NCI-H2196 (cell line): ENCODE results near the gene AQP9.
"Not testable (repeated sequence)": the region's sequence is repeated elsewhere in the genome, so short reads cannot be mapped to it uniquely, and the experiment has no call there.

Experiments used
- DNase-seq: peaks from one replicate; lab custom pipeline; 2025; ENCODE audit not compliant: unreplicated experiment; lab: John Stamatoyannopoulos, UW

AQP9 gene, protein sequence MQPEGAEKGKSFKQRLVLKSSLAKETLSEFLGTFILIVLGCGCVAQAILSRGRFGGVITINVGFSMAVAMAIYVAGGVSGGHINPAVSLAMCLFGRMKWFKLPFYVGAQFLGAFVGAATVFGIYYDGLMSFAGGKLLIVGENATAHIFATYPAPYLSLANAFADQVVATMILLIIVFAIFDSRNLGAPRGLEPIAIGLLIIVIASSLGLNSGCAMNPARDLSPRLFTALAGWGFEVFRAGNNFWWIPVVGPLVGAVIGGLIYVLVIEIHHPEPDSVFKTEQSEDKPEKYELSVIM

DNA sequence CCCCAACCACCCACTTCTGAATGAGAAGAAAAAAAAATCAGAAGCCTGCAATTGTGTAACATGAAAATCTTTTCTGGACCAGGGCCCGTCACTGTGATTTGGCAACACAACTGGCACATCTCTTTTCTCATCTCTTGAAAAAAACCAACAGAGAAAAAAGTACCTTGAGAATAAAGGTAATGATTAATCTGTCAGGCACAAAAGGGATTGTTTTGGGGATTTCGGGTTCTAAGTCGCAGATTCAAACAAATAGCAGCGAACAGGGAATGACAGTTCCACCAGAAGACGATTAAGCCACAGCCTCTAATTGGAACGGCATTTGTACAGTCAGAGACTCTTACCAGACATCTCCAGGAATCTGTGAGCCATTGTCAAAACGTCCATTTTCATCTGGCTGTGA, at the start of gene AQP9:
Gene AQP9, plus strand, starts transcription at position 276 of the 400 bp plus-strand sequence. CDS start 185 bp downstream, outside the sequence.
- DNase-seq: no peak

DNA sequence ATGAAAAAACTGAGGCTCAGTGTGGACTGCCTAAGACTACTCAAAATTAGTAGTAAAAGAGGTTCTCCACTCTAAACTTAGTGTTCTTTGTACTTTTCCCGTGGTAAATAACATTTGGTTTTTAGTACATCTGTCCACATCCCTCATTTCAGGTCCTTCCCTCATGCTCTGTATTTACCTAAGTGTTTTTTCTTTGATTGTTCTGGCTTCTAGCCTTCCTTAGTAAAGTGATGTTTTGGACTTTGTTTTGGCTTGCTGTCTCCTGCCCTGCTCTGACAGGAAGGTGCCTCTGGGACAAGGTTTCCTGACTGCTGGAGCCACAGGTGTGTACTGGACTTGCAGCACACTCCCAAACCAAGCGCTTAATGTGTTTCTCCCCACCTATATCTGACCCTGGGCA, 42.8 kb upstream of the AQP9 start:
- no peak for DNase-seq

GRCh38 chr15:58096529-58097084, 41.6 kb upstream of the AQP9 start:
- DNase-seq: no peak

DNA sequence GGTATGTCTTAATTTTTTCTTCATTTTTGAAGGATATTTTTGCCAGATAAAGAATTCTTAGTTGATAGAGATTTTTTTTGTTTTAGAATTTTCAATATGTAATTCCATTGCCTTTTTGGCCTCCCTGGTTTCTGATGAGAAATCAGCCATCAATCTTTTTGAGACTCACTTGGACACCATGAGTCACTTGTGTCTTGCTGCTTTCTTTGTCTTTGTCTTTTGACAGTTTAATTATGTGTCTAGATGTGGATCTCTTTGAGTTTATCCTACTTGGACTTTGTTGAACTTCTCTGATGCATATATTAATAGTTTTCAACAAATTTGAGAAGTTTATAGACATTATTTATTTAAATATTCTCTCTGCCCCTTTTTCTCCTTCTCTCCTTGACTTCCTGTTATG, 34.7 kb upstream of the AQP9 start:
- DNase-seq: no peak

DNA sequence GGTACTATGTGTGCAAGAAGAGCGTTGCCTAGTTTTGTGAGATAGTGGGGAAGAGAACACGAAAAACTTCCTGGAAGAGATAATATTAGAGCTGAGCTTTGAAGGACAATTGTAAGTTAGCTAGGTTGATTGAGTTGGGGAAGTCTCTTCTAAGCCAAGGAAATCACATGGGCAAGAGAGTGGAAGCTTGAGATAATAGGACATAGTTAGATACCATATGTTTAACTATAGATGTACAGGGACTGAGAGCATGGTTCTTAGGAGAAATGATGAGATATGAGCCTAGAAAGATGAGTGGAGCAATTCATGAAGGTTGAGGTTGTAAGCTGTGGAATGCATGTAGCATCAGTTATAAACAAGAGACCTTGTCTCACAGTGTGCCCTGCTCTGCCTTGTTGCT, 30.1 kb upstream of the AQP9 start:
- DNase-seq: no peak

GRCh38 chr15:58109419-58109818, 28.8 kb upstream of the AQP9 start:
- DNase-seq: no peak

DNA sequence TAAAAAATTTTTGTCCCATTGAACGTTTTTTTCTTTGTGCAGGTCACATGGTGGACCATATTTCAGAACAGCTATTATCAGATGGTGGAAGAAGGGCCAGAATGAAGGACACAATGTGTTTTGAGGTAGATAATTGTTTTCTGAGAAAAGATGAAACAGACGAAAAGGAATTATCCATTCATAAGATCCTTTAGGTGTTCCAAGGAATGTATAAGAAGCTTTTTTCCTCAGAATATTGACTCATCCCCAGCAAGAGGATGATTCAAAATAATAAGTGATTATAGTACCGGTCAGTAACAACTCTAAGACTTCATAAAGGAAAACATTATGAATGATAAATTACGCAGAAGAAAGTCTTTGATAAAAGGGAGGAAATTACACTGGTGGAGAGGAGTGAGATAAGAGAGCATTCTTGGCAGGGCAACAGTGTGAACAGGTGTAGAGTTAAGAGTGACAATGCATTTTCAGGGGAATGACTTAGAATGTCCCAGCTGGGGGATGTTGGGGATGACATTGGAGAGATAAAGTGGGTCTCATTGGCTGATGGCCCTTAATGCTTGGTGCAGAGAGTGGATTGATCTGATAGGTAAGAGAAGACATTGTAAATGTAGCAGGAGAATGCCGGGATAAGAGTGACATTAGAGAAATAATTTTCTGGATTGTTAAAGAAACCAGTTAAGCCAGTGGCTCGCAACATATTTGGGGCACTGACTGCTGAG, 27.0 kb upstream of the AQP9 start:
- no peak for DNase-seq

GRCh38 chr15:58111718-58112104, 26.5 kb upstream of the AQP9 start:
- DNase-seq: no peak

- DNase-seq: not testable (repeated sequence)
Observed at GRCh38 chr15:58113358-58113757, 24.8 kb upstream of the AQP9 start.

DNA sequence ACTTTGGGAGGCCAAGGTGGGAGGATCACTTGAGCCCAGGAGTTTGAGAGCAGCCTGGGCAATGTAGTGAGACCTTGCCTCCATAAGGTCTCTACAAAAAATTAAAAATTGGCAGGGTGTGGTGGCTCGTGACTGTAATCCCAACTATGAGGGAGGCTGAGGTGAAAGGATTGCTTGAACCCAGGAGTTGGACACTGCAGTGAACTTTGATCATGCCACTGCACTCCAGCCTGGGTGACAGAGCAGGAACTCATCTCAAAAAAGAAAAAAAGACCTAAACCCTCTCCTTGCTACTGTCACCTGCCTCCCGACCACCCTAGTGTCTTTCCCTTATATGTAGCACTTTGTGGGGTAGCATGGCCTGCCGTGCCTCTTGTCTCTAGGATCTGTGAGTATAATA, 23.8 kb upstream of the AQP9 start:
- DNase-seq: no peak

DNA sequence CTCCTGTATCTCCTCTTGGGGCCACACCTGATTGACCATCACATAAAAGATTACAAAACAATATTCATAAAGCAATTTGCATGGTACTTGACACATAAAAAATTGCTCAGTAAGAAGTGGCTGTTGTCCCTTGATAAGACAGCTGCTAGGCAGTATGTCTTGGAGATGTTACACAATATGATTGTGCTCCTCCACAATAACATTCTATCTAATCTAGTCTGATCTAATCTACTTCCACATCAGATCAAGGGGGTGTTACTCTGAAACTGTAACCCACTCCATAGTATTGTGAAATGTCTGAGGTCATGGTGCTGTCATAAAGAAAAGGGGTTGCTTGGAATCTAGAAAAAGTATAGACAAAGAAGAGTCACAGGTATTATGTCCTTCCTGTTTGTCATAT, 23.4 kb upstream of the AQP9 start:
- DNase-seq: no peak

GRCh38 chr15:58115692-58116091, 22.5 kb upstream of the AQP9 start:
- DNase-seq: no peak

DNA sequence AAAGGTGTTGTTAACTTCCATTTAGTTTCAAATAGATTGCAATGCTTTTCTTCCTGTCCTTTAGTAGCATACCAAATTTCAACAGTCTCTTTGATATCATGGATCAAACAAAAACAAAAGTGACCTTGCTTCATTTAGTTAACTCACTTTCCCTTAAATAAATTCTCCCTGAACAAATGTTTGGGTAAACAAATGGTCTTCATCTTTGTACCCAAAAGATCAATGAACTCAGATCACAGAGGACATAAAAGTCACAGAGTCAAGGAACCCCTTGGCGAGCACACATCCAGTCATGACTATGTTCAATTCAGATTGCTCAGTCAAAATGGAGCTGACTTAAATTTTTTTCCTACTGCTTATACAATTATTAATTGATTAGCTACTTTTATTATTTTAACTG, 20.6 kb upstream of the AQP9 start:
- no peak for DNase-seq

- DNase-seq: no peak
Observed at GRCh38 chr15:58118272-58118671, 19.9 kb upstream of the AQP9 start.

DNA sequence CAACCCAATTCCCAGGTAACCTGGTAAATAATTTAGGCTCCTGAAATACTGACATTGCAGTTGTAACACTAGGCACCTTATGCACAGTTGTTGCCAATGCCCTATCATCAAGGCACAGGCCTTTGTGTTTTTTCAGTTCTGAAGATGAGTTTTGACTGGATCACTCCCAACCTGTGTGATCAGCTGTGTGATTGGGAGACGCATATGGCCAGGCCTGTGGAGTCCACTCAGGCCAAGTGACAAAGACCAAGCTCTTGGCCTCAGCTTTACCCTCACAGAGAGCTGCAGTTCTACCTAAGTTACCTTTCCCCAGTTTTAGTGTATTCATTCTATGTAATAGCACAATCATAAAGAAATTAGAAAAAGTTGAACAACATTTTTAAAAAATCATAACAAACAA, 19.2 kb upstream of the AQP9 start:
- no peak for DNase-seq

DNA sequence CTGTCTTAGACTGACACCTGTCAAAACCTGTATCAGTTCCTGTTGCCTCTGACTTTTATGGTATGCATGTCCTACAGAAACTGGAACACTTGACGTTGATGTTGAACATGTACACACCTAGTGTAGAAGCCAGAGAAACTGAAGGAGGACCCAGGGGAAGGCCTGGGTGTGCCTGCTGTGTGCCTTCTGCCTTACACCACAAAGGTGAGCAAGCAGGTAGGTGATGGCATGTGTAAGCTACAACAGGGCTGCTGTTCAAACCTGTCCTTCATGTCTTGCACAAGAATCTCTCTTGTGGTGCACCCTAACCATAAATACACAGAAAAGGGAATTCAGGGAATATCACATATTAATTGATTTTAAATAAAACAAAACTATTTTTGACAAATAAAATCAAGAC, 13.6 kb upstream of the AQP9 start:
- no peak for DNase-seq

DNA sequence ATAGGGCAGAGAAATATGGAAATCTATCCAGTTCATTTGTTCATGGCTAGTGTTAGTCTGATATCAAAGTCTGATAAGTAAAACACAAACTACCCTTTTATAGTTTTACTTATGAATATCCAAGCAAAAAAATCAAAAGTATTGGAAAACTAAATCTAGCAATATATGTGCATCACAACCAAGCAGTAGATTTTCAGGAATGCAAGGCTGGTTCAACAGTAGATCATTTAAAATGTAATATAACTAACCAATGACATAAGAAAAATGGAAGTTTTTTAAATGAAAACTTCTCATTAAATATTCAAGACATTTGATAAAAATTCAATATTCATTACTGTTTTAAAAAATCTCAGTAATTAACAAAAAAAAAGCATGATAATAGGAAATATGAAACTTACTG, 12.8 kb upstream of the AQP9 start:
- DNase-seq: no peak

GRCh38 chr15:58134886-58135285, 3.3 kb upstream of the AQP9 start:
- no peak for DNase-seq

GRCh38 chr15:58135511-58136174, 2.5 kb upstream of the AQP9 start:
- no peak for DNase-seq

DNA sequence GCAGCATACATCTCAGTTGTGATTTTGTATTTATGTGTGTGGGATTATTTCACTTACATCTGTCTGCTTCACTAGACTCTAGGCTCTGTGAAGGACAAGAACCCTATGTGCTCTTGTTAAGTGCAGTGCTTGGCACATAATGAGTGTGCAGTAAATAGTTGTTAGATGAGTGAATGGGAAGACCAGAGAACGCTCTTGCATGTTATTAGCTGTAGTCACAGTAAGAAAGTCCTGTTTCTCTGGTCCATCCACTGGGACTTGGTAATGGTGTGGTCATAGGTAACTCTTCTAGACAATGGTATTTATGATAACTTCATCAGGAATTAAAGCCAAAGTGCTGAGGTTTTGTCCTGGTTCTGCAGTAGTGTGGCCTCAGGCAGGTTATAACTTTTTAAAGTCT, 1.4 kb upstream of the AQP9 start:
- no peak for DNase-seq

- no peak for DNase-seq
Observed at GRCh38 chr15:58137686-58138085, 495 bp upstream of the AQP9 start.
